ENCODE data around the gene MPO.
A peak's percentile ranks its signal among the peaks of the same experiment; 100 is the strongest.

MPO gene

DNA sequence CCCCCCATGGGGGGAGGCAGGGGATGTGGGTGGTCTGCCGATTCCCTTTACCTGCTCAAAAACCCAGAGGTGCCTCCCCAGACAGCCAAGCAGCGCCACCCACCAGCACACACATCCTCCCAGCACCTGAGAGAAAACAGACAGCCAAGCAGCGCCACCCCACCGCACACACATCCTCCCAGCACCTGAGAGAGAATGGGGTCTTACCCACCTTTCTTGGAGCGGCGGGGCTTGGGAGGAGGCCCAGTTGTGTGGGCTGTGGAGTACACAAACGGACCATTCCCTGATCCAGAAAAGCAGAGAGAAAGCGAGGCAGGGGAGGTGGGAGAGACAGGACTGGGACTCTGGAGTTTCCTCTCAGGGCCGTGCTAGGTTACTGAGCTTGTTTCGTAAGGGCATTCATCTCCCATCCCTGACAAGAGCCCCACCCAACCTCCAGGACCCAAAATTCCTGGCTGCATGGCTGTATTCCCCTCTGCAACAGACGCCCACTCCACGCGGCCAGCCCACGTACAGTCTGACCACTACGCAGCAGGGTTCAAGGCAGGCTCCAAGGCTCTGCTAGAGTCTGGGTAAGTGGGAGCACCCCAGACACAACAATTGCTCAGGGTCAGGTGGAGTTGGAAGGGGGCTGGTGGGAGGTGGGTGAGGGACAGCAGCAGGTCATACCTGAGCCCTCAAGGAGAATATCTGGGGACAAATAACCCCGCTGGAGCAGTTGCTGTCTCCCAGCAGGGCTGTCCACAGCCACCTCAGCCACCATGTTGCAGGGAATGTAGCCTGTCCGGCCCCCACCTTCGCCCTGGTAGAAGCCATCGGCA is 25.6 kb upstream of the MPO start:
- DNase-seq = peak; percentile 14

DNA sequence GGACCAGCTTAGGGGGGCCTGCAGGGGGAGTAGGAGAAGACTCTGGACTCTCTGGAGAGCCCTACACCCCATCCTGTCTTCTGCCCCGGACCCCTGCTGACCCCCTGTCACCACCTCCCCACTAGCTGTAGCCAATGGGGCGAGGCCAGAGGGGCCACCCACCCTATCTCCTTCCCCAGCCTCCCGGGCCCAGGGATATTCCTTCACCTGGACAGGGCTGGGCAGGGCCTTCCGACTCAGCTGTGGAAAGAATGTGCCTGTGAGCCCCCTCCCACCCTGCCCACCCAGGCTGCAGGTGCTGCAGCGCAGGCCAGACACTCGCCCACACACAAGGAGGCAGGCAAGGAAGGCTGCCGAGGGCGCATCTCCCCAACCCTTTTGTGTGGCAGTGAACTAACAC is 24.9 kb upstream of the MPO start:
- DNase-seq = no peak

DNA sequence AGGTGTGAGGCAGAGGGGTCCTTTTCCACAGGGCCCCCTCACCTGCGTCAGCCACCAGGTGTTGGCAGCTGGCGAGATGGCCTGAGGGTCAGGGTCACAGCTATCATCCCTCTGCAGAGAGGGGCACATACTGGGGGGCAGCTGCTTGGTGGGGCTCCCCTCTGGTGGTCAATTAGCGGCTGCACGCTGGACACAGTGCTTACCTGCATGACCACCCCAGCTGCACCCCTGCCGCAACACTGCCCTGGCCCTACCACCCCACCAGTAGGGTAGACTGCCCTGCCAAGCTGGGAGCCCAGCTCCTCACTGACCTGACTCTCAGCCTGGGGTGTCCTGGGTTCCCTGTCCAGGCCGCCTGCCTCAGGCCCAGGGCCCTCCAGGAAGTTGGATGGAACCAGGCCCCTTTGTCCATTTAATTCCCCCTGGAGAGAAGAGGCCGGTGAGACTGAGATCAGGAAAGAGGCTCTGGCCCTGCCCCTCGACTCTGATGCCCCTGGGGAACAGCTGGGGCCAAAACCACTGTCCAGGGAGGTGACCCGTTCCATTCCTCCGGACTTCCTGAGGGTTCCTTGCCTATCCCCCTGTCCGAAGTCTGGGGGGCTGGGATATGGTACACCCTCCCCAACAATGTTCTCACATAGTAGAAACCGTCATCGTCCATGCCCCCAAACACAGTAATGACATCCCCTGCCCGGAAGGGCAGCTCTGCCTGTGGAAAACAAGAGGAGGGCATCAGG is 24.2 kb upstream of the MPO start:
- no peak for DNase-seq

DNA sequence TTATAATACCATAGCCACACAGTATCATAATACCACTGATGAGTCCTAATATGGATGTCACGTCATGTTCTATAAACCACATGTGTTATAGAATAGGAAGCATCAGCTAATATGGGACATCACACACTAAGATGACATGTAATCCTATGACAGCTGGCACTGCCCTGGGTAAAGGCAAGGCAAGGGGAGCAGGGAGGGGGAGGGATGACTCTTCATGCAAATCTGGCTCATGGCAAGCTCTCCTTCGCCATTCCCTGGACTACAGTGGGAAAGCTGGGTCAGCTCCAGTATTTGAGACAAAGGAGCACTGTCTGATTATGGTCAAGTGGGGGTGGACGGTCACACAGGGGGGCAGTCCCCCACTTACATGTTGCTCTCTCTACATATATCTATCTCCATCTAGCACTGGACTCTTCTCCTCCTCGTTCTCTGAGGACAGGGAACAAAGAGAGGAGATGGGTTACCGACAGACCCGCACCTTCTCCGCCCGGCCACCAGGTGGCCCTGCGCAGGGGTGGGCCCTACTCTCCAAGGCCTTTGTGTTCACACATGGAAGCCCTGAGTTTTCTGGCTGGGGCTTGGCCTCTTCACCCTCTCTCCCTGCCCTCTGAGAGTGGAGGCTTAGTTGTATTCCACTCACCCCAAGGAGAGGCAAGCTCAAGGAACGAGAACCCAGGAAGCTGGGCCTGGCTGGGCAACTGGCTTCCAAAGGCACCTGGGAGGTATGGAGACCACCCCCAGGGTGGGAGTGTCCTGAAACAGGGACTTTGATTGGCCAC is 23.4 kb upstream of the MPO start:
- DNase-seq = peak; percentile 79

DNA sequence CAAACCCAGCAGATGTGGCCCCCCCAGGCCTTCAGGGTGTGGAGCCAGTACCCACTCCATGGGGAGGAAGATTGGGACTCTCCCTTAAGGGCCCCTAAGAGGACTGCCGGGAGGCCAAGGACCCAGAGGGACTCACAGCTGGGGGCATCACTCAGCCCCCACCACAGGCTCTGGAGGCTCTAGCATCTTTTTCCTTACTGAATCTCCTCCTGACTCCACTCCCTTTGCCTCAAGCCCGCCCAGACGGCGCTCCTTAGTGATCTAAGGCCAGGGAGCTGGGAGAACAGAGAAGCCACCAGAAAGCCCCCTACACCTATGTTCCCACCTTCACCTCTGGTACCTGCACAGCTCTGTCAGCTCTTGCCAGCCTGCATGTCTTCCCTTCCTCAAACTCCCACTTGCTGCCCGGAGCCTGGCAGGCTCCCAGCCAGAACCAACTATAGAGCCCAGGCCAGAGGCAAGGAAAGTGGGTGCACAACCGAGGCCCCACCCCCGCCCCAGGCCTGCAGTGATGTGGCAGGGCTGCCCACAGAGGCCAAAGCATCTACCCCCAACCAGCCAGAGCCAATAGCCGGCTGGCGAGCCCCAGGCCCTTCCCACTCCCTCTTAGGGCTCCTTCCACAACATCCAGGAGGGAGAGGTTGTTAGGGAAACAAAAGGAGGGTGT is 22.3 kb upstream of the MPO start:
- DNase-seq = no peak

DNA sequence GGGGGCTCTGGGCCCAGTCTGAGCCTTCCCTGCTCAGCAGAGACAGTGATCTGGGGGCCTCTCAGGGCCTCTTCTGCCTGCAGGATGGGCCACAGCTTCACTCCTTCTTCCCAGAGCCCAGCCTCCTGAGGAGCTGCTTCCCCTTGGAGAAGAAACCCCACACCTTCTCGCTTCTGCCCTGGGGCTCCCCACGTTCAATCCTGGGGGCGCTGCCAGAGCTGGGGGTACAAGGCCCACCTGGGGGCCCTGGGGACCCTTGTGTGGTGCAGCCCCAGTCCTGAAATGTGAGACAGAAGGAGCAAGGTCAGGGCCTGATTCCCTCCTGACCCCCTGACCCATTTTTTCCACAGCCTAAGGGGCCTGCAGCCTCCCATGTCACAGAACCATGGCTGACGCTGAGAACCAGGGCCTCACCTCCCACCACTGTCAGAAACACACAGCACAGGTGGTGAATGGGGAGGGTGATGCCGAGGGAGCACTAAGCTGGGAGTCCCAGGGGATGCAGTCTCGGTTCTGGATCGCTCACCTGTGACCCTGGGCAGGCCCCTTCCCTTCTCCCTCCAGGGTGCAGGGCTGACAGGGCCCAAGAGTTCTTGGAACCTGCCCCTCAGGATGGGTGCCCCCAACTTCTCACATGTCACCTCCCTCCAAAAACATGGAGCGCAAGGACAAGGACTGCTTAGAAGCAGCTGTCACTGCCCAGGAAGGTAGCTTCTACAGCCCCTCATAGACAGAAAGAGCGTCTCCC is 21.6 kb upstream of the MPO start:
- DNase-seq = no peak

DNA sequence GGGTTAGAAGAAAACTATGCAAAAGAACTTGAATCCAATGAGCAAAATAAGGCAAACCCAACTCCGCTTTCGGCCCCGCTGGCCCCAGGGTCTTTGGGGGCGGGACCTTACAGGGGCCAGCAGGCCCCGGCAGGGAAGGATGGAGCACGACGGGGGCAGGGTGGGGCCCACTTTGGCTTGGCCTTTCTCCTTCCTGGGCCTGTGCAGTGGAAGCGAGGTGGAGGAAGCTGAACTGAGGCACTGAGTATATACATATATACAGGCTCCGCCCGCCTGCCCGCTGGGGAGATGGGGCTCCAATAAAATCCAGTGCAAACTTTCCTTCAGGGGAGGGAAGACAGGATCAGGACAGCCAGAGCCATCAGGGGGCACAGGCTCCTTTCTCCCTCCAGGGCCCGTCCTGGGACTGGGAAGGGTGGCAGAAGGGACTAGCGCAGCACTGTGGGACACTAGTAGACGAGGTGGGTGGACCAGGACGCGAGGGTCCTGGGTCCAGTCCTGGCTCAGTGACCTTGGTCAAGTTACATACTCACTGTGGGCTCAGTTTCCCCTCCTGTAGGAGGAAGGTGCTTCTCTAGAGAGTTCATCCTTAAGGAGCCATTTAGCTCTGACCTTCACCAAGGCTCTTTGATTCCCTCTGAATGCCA is 20.9 kb upstream of the MPO start:
- no peak for DNase-seq

DNA sequence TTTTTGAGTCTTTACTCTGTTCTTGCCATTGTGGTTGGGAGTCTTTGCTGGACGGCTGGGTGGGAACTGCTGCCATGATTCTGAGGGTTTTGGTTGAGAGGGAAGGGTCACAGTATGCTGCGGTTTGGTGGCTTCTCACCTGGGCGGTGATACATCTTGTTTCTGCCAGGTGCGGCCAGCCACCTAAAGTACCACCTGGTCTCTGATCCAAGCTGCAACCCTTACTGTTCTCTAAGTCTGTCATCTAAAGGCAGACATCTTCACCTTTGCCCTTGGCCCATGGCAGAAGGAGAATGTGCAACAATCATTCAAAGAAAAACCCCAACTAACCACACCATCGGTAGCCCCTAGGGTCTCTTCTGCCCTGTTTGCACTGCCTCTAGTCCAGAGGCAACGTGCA is 19.6 kb upstream of the MPO start:
- peak; percentile 10 for DNase-seq

DNA sequence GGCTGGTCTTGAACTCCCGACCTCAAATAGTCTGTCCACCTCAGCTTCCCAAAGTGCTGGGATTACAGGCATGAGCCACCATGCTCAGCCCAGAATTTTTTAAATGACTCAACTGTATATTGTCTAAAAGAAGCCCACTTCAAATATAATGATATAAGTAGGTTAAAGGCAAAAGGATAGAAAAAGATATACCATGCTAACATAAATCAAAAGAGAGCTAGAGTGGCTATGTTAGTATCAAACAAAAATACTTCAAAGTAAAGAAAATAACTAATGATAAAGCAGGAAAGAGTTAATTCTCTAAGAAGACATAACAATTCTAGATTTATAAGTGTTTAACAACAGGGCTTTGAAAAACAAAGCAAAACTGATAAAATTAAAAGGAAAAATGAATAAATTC is 13.3 kb upstream of the MPO start:
- DNase-seq = no peak

DNA sequence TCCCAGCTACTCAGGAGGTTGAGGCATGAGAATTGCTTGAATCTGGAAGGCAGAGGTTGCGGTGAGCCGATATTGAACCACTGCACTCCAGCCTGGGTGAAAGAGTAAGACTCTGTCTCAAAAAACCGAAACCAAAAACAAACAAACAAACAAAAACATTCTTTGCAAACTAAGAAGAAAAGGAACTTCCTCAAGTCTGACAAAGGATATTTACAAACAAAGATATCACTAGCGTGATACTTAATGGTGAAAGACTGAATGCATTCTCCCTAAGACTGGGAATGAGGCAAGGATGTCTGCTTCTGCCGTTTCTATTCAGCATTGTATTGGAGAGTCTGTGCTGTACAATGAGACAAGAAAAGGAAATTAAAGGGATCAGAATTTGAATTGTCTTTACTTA is 10.5 kb upstream of the MPO start:
- DNase-seq = no peak

DNA sequence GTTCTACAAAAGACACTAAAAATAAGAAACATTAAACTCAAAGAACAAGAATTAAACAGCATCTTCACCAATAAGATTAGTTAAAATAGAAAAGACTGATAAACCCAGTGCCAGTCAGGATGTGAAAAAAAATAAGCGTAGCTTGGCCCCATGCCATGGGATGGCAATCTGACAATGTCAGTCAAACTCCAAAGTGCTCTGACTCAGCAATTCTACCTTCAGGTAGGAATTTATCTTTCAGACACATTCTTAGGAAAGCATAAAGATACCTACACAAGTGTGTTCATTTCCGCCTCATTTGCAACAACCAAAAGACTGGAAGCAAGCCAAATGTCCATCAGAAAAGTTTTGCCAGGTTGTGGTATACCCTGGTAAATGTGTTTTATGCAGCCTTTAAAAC is 9.1 kb upstream of the MPO start:
- peak; percentile 5 for DNase-seq

DNA sequence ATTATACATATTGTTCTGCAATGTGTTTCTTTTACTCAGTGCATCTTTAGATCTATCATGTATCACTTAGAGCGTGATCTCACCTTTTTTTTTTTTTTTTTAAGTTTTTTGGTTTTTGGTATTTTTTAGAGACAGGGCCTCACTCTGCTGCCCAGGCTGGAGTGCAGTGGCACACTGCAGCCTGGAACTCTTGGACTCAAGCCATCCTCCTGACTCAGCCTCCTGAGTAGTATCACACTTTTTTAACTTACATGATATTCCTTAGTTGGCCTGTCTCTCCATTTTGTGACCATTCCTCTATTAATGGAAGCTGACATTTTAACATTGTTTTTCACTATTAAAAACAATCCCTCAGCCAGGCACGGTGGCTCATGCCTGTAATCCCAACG is 4.7 kb upstream of the MPO start:
- DNase-seq = no peak

DNA sequence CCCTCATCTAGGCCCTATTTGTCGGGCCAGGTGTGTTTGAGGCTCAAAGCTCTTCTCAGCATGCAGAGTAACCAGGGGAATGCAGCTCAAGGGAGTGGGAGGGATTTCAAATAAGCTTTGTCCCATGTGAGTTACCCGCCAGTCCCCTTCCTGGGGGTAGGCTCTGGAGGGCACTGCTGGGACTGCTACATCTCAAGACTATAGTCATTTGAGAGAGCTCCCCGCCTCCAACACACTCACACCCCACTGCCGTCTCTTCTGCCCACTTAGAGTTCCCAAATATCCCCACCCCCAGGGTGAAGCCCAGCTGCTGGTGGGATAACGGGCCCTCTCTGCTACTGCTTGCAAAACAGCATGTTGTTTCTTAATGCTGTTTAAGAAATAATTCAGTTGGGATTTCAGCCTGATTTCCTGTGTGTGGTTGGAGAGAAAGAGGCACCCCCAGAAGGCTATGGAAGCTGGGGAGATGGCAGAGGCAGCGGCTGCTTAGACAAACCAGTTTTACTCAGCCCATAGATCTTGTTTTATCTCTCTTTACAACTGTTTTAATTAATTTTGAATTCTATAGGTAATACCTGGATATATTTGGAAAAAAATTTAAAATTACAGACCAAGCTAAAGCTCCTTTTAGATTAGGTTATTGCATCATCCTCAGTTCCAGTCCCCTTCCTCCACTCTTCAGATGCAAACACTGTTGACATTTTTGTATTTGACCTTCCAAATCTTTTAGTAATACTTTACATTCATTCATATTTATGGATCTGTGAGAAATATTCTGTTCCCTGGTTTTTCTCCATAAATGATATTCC is 4.1 kb upstream of the MPO start:
- no peak for DNase-seq

DNA sequence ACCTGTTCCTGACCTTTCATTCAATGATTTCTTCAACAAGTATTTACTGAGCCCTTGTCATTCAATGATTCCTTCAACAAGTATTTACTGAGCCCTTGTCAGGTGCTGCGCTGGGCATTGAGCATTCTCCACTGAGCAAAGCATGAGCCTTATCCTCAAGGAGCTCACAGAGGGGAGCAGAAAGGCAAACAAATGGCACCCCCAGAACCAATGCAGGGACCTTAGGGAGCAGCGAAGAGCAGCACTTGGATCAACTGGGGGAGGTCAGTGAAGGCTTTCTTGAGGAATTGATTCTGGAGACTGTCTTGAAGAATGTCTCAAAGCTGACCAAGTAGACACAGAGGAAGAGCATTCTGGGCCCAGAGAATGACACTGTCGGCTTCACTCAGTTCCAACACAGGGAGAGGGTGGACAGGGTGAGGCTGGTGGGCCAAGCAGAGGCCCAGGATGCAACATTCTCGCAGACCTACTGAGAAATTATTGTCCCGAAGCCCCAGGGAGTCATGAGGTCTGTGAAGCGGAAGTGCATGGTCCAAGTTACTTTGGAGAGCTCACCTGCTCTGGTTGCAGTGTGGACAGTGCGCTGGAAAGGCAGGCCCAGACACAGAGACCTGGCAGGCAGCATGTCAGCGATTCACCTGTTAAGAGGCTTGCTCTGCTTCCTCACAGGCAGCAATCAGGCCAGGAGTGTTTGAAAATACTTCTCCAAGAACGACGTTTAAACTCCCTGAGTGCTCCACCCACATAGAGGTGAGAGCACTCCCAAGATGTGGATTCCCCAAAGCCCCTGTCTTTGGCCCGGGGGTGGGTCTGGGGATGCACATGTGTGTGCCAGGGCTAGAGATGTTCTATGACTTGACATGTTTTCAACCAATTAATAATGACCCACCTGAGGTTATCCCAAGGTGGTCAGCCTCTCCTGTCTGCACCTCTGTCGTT is 3.2 kb upstream of the MPO start:
- no peak for DNase-seq

DNA sequence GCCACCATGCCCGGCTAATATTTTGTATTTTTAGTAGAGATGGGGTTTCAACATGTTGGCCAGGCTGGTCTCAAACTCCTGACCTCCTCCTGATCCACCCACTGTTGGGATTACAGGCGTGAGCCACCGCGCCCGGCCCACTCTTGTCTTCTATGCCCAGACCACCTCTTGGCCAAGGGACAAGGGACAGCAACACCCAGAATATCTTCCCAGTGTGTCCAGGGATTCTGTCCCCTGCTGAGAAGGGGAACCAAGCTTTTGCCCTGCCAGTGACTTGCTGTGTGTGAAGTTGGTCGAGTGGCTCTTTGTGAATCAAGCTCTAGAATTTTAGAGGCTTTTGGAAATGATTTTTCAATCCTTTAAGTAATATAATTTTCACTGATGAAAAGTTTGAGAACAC is 1.7 kb upstream of the MPO start:
- no peak for DNase-seq

DNA sequence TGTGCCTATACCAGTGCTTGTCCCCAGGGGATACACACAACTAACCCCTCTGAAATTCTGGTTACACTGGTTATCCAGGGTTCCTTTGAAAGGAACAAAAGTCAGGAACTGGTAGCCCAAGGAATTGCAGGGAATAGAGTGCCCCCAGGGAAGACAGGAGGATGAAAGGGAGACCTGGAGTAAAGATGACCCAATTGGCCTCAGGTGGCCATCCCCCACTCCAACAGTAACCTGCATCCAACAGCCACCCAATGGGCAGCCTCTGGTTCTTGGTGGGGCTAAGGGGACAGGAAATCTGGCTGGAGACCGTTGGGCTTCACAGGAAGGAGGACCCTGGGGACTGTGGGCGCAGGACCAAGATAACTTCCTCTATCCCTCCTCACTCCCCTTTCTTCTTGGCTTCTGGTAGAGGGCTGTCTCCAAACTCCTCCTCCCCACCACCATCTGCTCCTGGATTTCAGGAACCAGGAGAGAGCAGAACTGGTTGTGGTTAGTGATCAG is 826 bp upstream of the MPO start:
- no peak for DNase-seq

DNA sequence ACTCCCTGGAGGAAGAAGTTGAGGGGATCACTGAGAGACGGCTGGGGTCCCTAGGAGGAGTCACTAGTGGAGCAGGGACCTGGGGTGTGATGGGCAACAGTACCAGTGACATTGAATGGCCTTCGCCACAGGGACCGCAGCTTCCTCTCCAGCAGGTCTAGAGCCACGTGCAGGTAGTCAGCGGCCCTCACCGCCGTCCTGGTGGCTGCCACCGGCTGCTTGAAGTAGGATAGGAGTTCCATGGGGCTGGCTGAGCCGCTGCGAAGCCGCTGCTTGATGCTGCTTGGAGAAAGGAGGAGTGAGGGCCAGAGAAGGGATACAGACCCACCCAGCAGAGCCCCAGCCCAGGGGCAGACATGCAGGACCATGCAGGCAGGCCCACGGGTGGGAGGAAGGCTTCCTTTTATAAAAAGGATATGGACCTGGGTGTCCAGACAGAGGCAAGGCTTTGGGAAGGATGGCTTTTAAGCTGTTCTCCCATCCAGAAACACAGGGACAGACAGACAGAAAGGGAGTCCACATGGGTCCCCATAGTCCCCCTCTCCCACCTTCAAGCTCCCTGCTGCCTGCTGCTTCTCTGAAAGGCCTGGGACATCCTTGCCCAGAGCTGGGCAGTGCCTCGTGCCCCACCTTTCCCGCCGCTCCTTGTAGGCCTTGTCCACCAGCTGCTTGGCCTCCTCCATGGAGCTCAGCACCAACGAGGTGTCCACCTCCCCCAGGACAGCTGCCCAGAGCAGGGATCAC is 827 bp downstream of the MPO start:
- DNase-seq = no peak

DNA sequence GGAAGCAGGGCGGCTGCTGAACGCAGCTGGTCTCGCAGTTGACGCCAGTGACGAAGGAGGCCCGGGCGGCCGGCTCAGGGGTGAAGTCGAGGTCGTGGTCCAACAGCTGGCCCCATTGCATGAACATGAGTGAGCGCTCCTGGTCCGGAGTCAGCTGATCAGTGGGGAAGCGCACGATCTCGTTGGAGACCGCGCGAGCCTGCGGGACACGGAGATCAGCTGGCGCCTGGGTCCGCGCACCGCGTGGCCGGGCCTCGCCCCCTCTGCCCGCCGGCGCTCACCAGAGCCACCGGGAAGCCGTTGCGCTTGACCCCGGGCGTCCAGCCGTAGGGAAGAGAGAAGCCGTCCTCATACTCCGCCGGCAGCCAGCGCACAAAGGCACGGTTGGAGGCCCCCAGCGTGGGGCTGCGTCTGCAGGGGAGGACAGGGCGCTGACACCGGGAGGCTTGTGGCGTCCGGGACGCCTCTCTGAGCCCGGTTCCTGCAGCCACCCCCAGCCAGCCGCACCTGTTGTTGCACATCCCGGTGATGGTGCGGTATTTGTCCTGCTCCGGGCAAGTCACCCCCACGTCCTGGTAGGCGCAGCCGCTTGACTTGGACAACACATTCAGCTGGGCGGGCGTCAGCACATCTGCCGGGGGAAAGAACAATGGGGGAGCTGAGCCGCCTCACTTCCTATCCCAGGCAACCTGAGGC is 1.6 kb downstream of the MPO start:
- no peak for DNase-seq

Measured in stimulated activated CD8-positive, alpha-beta memory T cell treated with anti-CD3 and anti-CD28 coated beads, Interleukin-4, amount 100 ng/mL, for 48 hours (primary cell).